Activated naive CD4-positive, alpha-beta T cell treated with Interleukin-2 at 50 U/mL for 16 hours (primary cell): ENCODE data around the gene HSD11B2.

Experiments used
- DNase-seq: peaks from one replicate; pipeline ENCODE4 v3.0.0-alpha.2; 2020

HSD11B2 gene

DNA sequence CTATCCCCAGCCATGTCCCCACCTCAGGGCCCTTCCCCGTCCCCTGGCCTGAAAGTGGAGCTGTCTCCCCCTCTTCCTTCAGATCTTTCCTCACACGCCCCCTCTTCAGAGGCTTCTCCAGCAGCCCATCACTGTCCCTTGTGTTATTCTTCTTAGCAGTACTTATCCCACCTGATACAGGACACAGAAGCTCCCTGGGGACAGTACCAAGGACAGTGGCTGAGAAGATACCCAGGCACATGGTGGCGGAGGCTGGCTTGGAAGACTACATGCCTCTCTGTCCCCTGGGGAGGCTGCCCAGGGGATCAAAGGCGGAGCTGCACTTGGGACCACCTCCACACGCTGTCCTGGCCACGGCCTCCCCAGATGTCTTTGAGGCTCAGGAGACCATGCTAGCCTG lies 23.9 kb downstream of the HSD11B2 start:
- DNase-seq = no peak

DNA sequence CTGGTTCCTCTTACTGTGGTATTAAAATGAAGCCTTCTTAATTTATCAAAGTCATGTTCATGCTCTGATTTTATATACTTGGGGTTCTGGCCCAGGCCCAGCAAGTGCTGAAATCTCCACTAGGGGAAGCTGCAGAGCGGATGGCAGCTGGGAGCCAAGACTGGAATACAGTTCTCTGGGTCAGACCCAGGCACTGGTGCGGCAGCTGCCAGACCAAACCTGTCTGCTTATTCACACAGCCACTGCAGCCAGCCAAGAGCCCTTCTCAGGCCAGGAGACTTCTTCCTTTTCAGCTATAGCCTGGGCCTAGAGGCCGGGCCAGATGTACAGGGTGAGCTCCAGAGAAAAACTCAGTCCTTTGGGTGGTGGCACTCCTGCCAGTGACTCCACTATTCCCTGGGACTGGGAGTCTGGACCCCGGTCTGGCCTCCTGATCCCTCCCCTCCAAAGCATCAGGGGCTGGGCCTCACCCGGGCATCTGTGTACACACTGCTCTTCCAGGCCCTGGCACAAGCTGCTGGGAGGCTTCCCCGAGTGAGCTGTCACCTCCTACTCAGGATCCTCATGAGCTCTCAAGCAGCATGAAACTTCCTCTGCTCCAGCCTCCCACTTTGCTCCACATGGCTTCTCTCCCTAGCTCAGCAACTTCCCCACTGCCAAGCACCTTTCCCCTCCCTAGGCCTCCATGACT lies 25.6 kb downstream of the HSD11B2 start:
- no peak for DNase-seq

DNA sequence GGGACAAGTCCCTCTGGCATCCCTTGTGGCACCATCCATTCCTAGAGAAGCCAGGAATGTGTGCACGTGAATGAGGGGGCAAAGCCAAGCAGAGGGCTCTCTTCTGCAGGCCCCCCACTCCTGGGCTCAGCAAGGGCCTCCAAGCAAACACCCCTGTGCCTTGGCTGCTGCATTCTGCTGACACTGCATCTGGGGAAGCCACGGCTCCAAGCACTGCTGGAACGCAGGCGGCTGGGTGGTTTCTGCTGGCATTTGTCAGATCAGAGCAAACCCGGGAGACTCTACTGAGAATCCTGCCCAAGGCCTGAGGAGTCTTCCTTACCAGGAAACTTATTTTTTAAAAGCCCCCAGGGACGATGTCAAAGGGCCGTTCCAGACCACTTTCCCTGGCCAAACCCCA lies 26.7 kb downstream of the HSD11B2 start:
- no peak for DNase-seq

DNA sequence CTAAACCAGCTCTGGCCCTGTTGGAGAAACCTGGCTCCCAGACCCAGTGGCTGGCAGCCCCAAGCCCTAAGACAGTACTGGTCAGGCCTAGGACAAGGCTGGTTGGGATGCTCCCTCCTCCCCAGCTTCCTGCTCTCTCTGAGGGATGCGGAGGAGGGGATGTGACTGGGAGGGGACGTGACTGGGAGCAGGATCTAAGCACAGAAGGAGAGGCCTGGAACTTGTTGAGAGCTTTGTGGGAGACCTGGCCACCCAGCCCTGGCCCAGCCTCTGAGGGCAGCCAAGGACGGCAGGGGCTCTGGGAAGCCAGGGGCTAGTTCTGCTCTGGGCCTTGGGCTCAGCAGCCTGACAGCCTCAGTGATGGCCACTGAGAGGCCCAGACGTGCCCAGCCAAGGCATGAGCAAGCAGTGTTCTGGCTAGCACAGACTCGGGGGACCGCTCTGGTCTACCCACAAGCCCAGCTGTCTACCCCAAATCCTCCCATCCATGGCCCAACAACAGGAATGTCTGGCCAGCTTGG lies 27.3 kb downstream of the HSD11B2 start:
- no peak for DNase-seq

DNA sequence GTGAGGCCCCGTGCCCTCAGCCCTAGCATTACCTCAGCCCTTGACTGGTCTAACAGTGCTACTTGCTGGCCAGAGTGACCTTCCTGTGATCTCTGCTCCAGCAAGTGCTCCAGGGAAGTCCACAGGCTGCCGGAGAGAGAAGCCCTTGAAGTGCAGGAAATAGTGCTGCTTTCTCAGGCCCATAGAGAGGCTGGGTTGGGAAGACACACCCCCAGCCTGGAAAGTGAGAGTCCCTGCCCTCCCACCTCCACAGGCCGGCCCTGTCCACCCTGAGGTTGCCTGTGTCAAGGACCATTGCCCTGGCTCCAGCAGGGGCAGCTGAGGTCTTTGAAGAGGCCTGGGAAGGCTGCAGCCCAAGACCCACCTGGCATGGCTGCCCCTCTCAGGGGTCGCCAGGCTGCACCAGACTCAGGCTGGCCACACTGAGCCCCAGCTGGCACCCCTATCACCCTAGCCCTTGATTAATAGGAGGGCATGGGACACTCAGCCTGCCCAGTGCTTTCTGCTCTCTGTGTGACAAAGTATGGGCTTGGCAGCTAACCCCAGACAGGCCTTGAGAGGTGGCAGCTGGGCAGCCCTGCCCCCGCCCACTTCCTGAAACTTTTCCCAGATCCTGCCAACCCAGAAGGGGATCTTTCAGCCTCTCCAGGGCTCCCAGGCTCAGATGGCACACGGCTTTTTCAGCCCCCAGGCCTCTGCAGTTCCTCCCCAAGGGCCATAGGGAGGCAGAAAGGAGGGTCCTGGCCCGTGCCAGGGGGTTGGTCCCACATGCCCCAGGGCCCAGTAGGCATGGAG lies 28.3 kb downstream of the HSD11B2 start:
- DNase-seq = no peak

DNA sequence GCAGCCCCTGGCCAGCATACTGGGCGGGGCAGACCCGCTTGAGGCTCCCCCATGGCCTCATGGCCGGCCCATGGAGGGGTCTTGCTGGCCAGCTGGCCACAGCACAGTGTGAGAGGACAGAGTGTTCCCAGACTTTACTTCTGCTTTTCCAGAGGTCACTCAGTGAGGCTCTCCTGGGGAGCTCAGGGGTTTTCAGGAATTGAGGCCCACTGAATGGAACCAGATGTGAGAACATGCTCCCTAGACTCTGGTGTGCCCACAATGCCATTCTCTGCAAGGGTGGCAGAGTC lies 28.9 kb downstream of the HSD11B2 start:
- DNase-seq = no peak

DNA sequence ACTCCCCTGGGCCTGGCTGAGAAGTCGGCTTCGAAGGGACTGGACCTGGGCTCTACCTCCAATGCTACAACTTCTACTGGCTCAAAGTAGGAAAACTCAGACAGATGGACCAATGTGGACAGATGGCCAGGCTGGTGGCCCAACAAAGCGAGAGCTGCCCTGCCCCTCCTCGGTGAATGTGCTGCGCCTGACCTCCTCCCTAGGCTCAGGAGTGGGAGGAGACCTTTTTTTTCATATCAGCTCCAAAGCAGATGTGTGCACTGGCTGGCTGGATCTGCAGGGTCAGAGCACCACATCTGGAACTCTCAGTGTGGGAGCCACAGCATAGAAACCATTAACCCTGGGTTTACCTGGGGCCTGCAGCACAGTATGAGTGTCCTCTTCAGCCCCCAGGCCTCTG lies 29.2 kb downstream of the HSD11B2 start:
- DNase-seq = no peak

DNA sequence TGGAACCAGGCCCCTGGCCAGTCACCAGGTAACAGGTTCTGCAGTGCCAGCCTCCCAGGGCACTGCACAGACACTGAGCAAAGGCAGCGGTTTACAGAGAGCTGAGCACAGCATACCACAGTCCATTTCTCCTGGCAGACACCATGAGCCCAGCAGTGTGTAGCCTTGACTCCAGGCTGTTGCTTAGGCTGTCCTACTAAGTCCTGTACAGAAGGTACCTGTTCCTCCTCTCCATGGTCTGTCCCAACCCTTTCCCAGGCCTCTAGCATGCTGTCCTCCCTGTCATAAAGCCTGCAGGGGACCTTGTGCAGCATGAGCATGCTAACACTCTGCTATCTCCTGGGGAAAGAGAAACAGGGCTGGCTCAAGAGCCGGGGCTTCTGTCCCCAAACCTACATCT lies 30.0 kb downstream of the HSD11B2 start:
- DNase-seq = no peak

DNA sequence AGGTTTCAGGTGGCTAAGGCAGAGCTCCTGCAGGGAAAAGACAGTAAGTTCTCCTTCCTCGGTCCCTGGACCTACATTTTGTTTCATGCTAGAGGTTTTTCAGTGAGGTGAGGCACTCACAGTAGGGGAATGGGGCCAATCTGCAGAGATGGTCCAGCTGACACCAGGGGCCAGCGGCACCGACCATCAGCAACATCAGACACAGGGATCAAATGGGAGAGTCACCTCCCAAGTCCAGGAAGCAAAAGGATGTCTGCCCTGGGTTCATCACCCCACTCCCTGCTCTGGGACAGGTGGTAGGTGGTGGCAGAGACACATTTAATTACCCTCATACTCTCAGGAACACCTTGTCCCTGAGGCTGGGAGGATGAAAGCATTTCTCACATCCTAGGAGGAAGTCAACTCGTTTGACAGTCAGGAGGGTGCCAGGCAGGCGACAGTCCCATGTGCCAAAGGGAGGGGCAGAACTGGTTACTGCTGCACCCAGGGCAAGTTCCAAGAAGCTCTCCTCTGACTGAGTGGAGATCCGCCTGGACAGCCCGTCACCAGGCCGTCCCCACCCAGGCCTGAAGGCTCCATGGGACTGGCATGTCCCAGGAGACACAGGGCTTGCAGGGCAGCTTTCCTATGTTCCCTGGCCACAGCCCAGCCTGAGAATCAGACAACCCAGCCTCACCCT lies 30.8 kb downstream of the HSD11B2 start:
- no peak for DNase-seq

DNA sequence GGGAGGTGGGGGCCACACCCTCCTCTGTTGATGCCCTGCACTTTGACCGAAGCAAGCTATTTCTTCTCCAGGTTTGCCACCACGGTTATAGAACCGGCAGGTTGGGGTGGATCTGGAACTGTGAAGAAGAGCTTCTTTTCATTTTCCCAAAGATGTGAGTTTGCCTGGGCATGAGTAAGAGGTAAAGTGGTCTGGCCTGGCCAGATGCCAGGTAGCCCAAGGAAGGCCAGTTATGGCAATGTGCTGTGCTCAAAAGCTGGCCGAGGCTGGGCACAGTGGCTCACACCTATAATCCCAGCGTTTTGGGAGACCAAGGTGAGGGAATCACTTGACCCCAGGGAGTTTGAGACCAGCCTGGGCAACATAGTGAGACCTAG lies 31.3 kb downstream of the HSD11B2 start:
- DNase-seq = no peak

DNA sequence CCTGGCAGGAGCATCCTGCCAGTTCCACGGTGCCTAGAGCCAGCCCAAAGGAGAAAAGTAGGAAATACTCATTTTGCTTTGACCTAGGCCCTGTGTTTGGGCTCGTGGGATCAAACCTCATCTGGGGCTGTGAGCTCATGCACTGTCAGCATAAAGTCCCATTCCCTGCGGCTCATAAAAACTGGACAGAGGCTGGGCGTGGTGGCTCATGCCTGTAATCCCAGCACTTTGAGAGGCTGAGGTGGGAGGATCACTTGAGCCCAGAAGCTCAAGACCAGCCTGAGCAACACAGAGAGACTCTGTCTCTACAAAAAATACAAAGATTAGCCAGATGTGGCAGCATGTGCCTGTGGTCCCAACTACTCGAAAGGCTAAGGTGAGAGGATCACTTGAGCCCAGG lies 32.1 kb downstream of the HSD11B2 start:
- DNase-seq = no peak

DNA sequence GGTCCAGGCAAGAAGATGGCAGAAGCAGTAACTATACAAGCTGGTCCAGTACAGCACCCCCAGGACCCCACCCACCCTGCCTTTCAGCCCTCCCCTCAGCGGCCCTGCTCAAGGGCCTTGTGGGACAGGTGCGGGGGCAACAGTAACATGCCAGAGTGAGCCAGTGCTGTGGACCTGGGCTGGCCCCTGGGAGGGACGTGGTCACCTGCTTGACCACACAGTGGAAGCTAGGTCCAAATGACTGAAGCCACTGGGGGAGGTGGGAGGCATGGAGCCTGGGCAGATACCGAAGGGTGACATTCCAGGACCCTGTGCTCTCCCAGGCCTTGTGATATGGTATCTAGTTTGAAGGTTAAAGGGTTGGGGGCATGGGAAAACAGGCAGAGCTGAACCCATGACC lies 32.8 kb downstream of the HSD11B2 start:
- no peak for DNase-seq

DNA sequence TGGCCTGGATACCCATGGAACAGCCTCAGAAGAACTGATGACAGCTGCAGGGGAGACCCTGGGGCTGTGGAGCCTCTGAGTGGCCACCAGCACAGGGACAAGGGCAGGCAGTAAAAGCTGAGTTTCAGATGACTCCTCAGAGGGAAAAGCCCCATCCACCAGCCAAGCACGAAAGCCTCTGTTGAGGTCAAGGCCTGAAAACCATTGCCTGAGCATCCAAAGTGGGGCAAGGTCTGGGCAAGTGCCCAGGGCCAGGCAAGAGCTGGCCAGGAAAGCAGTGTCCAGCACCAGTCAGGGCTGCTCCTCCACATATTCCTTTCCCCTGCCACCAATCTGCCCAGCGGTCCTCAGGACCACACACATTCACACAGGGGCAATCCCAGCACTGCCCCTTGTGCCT lies 33.6 kb downstream of the HSD11B2 start:
- no peak for DNase-seq

DNA sequence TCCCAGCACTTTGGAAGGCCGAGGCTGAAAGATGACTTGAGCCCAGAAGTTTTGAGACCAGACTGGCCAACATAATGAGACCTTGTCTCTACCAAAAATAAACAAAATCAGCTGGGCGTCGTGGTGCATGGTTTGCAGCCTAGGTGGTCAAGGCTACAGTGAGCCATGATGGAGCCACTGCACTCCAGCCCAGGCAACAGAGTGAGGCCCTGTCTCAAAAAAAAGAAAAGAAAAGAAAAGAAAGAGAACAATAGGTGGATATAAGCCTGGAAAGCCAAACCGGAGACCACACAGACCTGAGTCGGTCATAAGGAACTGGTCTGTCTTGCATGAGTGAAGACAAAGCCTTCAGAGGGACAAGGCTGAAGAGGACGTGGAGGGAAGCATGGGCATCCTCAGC lies 35.7 kb downstream of the HSD11B2 start:
- no peak for DNase-seq

DNA sequence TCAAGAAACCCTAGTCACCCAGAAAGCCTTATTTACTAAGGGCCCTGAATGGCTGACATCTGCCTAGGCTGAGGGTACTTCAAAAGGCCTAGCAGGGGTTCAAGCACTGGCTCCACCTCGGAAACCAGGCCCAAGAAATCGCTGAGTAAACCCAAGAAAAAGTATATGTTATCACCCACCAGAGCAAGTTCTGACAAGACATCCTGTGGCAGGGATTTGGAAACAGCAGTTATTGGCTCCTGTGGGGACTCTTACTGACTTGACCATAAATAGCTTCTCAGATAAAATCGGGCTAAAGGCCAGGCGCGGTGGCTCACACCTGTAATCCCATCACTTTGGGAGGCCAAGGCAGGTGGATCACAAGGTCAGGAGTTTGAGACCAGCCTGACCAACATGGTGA lies 37.8 kb downstream of the HSD11B2 start:
- no peak for DNase-seq

DNA sequence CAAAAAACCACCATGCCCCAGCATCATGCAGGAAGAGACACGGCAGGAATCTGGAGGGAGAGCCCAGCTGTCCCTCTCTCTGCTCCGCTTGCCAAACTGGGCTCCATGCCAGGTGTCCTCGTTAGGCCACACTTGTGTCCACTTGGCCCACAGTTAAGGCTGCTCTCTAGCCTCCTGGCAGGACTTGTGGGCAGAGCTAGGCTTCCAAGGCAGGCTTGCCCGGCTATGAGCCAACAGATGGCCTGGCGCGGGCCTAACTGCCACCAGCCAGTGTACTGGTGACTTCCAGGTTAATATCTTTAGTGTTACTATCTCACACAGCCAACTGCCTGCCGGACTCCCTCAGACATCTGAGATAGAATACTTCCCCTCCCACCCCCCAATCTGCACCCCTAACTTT lies 39.4 kb downstream of the HSD11B2 start:
- DNase-seq = no peak

DNA sequence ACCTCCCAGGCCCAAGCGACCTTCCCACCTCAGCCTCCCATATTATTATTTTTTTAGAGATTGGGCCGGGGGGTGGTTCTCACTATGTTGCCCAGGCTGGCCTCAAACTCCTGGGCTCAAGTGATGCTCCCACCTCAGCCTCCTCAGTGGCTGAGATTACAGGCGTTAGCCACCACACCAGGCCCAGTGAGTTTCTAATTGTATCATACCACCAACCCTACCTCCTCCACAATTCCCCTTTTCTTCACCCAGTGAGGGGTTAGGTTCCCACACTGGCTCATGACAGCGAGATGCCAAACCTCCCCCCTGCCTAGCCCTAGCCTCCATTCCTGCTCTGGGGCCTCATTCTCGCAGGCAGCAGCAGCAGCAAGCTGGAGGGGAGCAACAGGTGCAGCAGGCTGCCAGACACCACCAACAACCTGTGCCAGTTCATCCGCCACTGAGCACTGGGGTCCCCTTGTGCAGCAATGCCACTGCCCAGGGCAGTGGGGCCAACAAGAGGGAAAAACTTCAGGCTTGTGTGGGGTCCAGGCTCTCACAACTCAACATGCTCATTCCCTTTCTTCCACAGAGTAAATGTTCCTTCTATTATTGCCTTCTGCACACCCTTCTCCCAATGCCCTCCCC lies 41.0 kb downstream of the HSD11B2 start:
- no peak for DNase-seq

DNA sequence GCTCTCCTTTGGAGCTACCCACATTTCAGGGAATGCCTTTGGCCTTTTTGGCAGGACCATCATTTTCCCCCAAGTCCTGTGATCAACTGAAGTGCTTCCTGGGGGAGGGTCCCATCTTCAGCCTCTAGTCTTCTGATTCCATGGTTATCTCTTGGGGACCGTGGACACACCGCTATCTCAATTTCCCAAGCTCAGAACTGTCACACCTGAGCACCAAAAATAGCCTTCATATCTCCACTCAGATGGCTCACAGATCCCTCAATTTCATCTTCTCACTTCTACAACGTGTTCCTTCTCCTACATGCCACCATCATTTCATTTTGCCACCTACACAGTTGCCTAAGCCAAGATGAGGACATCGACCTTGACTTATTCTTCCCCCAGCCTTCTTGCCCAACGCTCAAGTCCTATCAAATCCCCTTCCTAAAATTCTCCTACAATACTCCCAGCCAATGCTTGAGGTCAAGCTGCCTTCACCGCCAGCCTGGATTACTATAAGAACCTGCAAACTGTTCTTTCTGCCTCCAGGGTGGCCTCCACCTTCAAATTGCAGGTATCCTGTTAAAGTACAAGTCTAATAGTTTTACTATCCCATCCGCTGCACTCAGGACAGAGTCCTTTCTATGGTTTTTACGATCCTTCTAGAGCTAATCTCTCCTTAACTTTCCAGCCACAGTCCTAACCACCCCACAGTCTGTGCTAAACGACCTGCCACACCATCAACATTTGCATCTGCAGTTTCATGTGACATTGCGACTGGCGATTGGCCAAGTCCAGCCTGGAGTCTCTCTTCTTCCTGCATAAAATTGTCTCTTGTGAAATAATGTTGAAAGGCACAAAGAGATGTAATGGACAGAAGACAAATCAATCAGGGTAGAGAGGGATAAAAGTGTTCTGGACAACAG lies 43.9 kb downstream of the HSD11B2 start:
- DNase-seq = no peak

DNA sequence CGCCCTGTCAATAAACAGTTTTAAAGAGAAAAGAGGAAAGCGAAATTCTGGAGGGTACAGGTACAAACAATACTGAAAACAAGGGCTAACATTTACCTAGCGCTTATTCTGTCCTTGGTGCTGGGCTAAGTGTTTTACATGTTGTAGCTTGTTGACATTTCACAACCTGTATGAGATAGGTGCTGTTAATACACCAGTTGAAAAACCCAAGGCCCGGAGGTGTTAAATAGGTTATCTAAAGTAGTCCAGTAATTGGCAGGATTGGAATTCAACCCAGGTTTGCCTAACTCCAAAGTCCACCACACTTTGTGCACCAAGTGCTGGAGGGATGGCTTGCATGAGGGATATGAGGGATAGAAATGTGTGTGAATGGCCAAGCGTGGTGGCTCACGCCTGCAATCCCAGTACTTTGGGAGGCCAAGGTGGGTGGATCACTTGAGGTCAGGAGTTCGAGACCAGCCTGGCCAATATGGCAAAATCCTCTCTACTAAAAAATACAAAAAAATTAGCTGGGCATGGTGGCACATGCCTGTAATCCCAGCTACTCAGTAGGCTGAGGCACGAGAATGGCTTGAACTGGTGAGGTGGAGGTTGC lies 47.1 kb downstream of the HSD11B2 start:
- no peak for DNase-seq

DNA sequence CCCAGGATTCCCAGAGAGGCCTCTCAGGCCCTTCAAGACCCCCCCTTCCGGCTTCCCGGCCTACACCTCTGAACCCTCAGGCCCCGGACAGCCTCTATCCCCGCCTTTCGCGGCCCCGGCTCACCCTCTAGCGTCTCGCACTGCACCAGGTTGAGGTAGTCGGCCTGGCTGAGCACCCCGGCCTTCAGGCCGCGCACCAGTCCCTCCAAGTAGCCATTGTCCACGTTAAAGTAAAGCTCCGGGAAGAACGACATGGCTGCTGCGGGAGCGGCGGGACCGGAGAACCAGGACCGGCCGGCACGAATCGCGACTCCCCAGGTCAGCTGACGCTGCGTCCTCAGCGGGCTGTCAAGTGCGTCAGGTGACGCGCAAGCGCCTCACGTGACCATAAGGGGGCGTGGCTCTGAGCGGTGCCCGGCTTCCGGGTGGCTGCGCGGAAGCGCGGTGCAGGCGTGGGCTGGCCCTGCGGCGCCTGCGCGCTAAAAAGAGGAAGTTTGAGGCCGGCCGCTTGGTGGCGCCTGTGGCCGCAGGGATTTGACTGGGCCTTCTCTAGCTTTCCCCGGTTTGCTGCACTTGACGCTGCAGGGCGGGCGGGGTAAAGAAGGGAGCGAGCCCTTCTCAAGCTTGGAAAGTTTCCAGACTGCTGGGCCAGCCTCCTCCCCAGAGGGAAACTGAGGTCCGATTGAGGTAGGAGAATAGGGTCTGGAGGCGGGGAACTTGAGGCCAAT lies 50.1 kb downstream of the HSD11B2 start, which contains the start of gene ATP6V0D1:
Gene ATP6V0D1, minus strand, starts transcription at position 325 of the 728 bp plus-strand sequence. Its CDS starts 71 bp downstream, at position 254.
- peak; percentile 99 for DNase-seq

DNA sequence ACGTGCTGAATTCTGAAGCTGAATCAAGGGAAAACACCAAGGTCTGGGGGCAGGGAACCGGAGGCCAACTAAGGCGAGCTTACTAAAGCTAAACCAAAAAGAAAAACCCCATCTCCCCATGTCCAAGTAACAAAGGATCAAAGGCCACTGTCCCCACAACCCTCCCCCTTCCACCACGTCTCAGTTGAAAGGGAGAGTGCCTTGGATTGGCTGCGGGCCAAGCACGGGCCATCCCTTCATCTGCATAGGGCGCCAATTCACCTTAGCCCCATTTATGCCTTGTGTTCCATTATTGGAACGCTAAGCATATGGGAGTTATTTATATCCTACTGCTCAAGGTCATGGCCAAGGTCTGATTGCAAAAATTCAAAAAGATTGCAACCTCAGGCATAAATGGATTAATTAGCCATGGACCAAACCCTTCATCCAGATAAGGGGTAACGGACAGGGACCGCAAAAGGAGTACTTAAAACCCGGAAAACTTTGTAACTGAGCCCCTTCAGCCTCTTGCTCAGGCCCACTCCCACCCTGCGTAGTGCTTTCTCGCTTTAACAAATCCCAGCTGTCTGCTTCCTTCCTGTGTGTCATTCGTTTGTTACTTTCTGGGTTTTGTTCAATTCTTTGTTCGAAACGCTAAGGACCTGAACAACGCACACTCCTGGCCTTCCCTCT lies 50.8 kb downstream of the HSD11B2 start:
- peak; percentile 44 for DNase-seq
